A549 (cell line): Measurements from ENCODE around the gene RIPOR1. TPM values are rescaled to one million over a fixed set of nuclear protein-coding genes. Genes with fewer than 3 reads are reported as not detected.

Experiments
- ATAC-seq, 2 experiments: fragments of 200-7000 bp in 1 of 2; fragments of >200 bp in 1 of 2; cut with Nextera tagmentation in 1 of 2; cut with Tn5 transposase in 1 of 2; 3 replicates each; pipeline versions ENCODE4 v1.8.0 to v1.9.1; 2018 to 2020; ENCODE audit warnings: mild to moderate bottlenecking in 1 of 2, moderate library complexity in 1 of 2
- CTCF ChIA-PET: fragments of 300-600 bp; sonication (Branson Sonifier 250); formaldehyde crosslinking; extraction: SDS; loops from one replicate; lab custom pipeline; 2021; ENCODE audit warnings: antibody characterized with exemption, inconsistent platforms; lab: Yijun Ruan, JAX
- POLR2A ChIA-PET: fragments of 350-600 bp; formaldehyde crosslinking; extraction: SDS; loops from one replicate; lab custom pipeline; 2021; ENCODE audit warnings: antibody characterized with exemption, inconsistent platforms; lab: Yijun Ruan, JAX
- DNase-seq, 2 experiments: peaks; one replicate each; pipeline versions ENCODE4 v3.0.0 to v3.0.0-alpha.2; 2011 to 2016; ENCODE audit warnings: low read depth in 1 of 2, low spot score in 1 of 2
- FAIRE-seq: peaks from 2 replicates; lab custom pipeline; 2011; peaks lifted over from hg19 to GRCh38; lab: Jason Lieb, UNC
- H3K27ac ChIP-seq, 2 experiments: fragments of >200 bp; sonication (Bioruptor Twin); formaldehyde crosslinking; 3 replicates each; pipeline ENCODE4 v1.5.1; 2016 to 2017
- H3K4me1 ChIP-seq: fragments of >200 bp; sonication (Bioruptor Twin); formaldehyde crosslinking; 3 replicates; pipeline ENCODE4 v1.6.1; 2016
- H3K4me2 ChIP-seq: fragments of >200 bp; sonication (Bioruptor Twin); formaldehyde crosslinking; 3 replicates; pipeline ENCODE4 v1.6.1; 2016
- H3K4me3 ChIP-seq: fragments of >200 bp; sonication (Bioruptor Twin); formaldehyde crosslinking; 3 replicates; pipeline ENCODE4 v1.5.1; 2016
- H3K9me3 ChIP-seq: fragments of >200 bp; sonication (Bioruptor Twin); formaldehyde crosslinking; 3 replicates; pipeline ENCODE4 v1.6.1; 2016
- BCL3 ChIP-seq: fragments of >200 bp; sonication (Bioruptor Twin); formaldehyde crosslinking; IDR thresholded peaks from 3 replicates; pipeline ENCODE4 v1.6.1; 2016
- CBX2 ChIP-seq: fragments of 200-600 bp; sonication (generic); IDR thresholded peaks from 2 replicates; pipeline ENCODE4 v1.6.1; 2016; ENCODE audit warnings: low read depth, mild to moderate bottlenecking, borderline replicate concordance
- CBX8 ChIP-seq: fragments of 200-600 bp; sonication (generic); IDR thresholded peaks from 2 replicates; pipeline ENCODE4 v1.6.1; 2016
- CHD4 ChIP-seq: fragments of 200-600 bp; sonication (generic); IDR thresholded peaks from 2 replicates; pipeline ENCODE4 v1.6.1; 2016; ENCODE audit warnings: antibody characterized with exemption, mild to moderate bottlenecking, borderline replicate concordance
- EHF ChIP-seq: fragments of 250-450 bp; sonication (Bioruptor Pico); IDR thresholded peaks from 2 replicates; pipeline ENCODE4 v1.5.0; 2020; ENCODE audit warnings: mild to moderate bottlenecking
- EP300 ChIP-seq, 2 experiments: fragments of >200 bp; sonication (Bioruptor Twin); formaldehyde crosslinking; IDR thresholded peaks; 2 replicates in 1 of 2; 3 replicates in 1 of 2; pipeline ENCODE4 v1.6.1; 2016 to 2017
- ESRRA ChIP-seq: fragments of 150-350 bp; IDR thresholded peaks from 2 replicates; pipeline ENCODE4 v1.6.1; 2014; ENCODE audit warnings: mild to moderate bottlenecking, low read length, borderline replicate concordance
- HES2 ChIP-seq: fragments of >200 bp; sonication (Bioruptor Twin); formaldehyde crosslinking; IDR thresholded peaks from 2 replicates; pipeline ENCODE4 v1.6.1; 2016
- HOXA7 ChIP-seq: fragments of 250-450 bp; sonication (Bioruptor Pico); IDR thresholded peaks from 2 replicates; pipeline ENCODE4 v1.5.0; 2020; ENCODE audit warnings: mild to moderate bottlenecking, moderate library complexity
- JUN ChIP-seq, 2 experiments: fragments of >200 bp; sonication (Bioruptor Twin); formaldehyde crosslinking; IDR thresholded peaks; 2 replicates in 1 of 2; 3 replicates in 1 of 2; pipeline ENCODE4 v1.6.1; 2016 to 2017
- KDM1A ChIP-seq: fragments of 200-600 bp; sonication (generic); IDR thresholded peaks from 2 replicates; pipeline ENCODE4 v1.6.1; 2016; ENCODE audit warnings: low read depth, mild to moderate bottlenecking
- KDM5A ChIP-seq: fragments of 200-600 bp; sonication (generic); IDR thresholded peaks from 2 replicates; pipeline ENCODE4 v1.6.1; 2016; ENCODE audit warnings: antibody characterized with exemption, mild to moderate bottlenecking
- NFE2L2 ChIP-seq: fragments of 150-350 bp; conservative IDR thresholded peaks from 2 replicates; pipeline ENCODE4 v1.6.1; 2014; ENCODE audit warnings: low read length
- NPAS2 ChIP-seq: fragments of 250-450 bp; sonication (Bioruptor Pico); IDR thresholded peaks from 2 replicates; pipeline ENCODE4 v1.8.0; 2022; ENCODE audit warnings: mild to moderate bottlenecking, moderate library complexity, borderline replicate concordance
- RNF2 ChIP-seq: fragments of 200-600 bp; sonication (generic); IDR thresholded peaks from 2 replicates; pipeline ENCODE4 v1.6.1; 2016; ENCODE audit warnings: low read depth, mild to moderate bottlenecking, antibody characterized with exemption, moderate library complexity, borderline replicate concordance
- SMC3 ChIP-seq: fragments of >200 bp; sonication (Bioruptor Twin); formaldehyde crosslinking; IDR thresholded peaks from 3 replicates; pipeline ENCODE4 v1.6.1; 2018; ENCODE audit warnings: inconsistent platforms
- ZC3H11A ChIP-seq: fragments of 450-650 bp; IDR thresholded peaks from 2 replicates; pipeline ENCODE4 v1.6.1; 2014; ENCODE audit warnings: antibody characterized with exemption, mild to moderate bottlenecking
- ZFP36 ChIP-seq: fragments of 450-650 bp; IDR thresholded peaks from 2 replicates; pipeline ENCODE4 v1.6.1; 2014; ENCODE audit warnings: borderline replicate concordance; ENCODE audit not compliant: partially characterized antibody
- ZSCAN20 ChIP-seq: fragments of 250-450 bp; sonication (Bioruptor Pico); IDR thresholded peaks from 2 replicates; pipeline ENCODE4 v1.8.0; 2022; ENCODE audit warnings: mild to moderate bottlenecking, moderate library complexity
- WGBS: methylation state at CpG from one replicate; pipeline ENCODE4 v1.1.6; 2017; ENCODE audit errors: missing lambda C conversion rate; 5-methylcytosine and 5-hydroxymethylcytosine counted together
- polyA plus RNA-seq, 4 experiments: library from polyadenylated mRNA; depleted of rRNA in 3 of 4; stranded (reverse); fragments of >200 nt; fragmentation: RNase III in 1 of 4; extraction: RNeasy Plus Mini Kit Qiagen cat#74134 plus additional on column Dnase treatment in 1 of 4; gene quantifications; 2 replicates in 3 of 4; 3 replicates in 1 of 4; pipeline ENCODE4 v1.2.3, GENCODE V29; 2011 to 2017
- TF ChIP-seq, protein P1 (sequence below): fragments of >200 bp; sonication (Bioruptor Twin); formaldehyde crosslinking; IDR thresholded peaks from 3 replicates; pipeline ENCODE4 v1.5.1; 2016
- TF ChIP-seq, protein P2 (sequence below): IDR thresholded peaks from 2 replicates; pipeline ENCODE4 v1.6.1; 2012; ENCODE audit warnings: low read depth, borderline replicate concordance
- TF ChIP-seq, protein P3 (sequence below): fragments of 200-600 bp; sonication (generic); IDR thresholded peaks from 2 replicates; pipeline ENCODE4 v1.6.1; 2016; ENCODE audit warnings: antibody characterized with exemption, mild to moderate bottlenecking, moderate library complexity
- TF ChIP-seq, protein P4 (sequence below): IDR thresholded peaks from 2 replicates; pipeline ENCODE4 v1.6.1; 2012

RIPOR1 gene
- polyA plus RNA-seq, 2 of the 4 experiments (the other 2 are of a cell fraction): 7.2 to 23.0 TPM

DNA sequence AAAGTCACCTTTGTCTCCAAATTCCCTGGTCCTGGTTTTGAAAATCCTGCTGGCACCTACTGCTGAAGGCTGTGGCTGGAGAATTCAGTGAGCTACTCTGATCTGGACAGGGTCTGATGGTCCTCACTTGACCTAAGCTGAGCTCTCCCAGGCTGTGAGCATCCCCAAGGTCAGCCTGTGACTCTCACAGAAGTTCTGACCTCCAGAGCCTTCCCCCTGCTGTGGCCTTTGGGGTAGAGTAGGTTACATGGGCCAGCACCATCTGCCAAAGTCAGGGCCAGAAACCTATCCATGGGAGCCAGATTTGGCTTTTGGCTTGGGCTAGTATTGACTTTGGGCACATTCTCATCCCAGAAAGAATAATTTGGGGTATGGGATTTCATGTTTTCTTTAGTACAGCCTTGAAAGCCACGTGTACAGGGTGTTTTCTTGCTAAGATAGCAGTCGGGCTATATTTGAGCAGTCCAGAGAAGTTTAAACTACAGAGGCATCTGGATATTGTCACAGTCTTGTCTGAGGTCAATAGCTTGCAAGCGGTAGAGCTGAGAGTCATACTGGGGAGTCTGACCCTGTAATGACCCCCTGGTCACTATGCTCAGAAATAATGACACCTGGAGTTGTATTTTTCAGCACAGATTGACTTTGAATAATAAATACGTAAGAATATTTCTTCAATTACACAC, 39.1 kb upstream of the RIPOR1 start (continued):
- TF ChIP-seq BCL3: no peak
- no peak for TF ChIP-seq EHF (CRISPR knock-in tag)
- TF ChIP-seq NFE2L2: no peak
- no peak for TF ChIP-seq EP300 (IDR thresholded peaks at IDR 0.05)

GRCh38 chr16:67490335-67491096, 38.1 kb upstream of the RIPOR1 start:
- ChIA-PET CTCF (interaction anchor here (0.6 to 14.6 kb wide), 12 partner anchors 7 to 474 kb away, joined by 3 to 278 read pairs (median 4); partner anchors contain the start of genes AGRP and ATP6V0D1), POLR2A (no interaction called here)
- H3K4me2 ChIP-seq: no peak overlapping the region
- no peak overlapping the region for H3K27ac ChIP-seq
- no peak overlapping the region for H3K4me3 ChIP-seq
- DNase-seq (no peak), ATAC-seq (no peak)
- no peaks in the 10 kb centered on the region for H3K9me3 ChIP-seq
- 84% methylated on average over 8 of the region's 8 CpGs for WGBS
- TF ChIP-seq ZSCAN20 (no peak), NPAS2 (no peak), CBX8 (no peak), JUN (IDR thresholded peaks at IDR 0.05) (no peak)
- TF ChIP-seq, protein P1, sequence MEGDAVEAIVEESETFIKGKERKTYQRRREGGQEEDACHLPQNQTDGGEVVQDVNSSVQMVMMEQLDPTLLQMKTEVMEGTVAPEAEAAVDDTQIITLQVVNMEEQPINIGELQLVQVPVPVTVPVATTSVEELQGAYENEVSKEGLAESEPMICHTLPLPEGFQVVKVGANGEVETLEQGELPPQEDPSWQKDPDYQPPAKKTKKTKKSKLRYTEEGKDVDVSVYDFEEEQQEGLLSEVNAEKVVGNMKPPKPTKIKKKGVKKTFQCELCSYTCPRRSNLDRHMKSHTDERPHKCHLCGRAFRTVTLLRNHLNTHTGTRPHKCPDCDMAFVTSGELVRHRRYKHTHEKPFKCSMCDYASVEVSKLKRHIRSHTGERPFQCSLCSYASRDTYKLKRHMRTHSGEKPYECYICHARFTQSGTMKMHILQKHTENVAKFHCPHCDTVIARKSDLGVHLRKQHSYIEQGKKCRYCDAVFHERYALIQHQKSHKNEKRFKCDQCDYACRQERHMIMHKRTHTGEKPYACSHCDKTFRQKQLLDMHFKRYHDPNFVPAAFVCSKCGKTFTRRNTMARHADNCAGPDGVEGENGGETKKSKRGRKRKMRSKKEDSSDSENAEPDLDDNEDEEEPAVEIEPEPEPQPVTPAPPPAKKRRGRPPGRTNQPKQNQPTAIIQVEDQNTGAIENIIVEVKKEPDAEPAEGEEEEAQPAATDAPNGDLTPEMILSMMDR: no peak
- TF ChIP-seq, protein P2, sequence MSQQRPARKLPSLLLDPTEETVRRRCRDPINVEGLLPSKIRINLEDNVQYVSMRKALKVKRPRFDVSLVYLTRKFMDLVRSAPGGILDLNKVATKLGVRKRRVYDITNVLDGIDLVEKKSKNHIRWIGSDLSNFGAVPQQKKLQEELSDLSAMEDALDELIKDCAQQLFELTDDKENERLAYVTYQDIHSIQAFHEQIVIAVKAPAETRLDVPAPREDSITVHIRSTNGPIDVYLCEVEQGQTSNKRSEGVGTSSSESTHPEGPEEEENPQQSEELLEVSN: no peak
- TF ChIP-seq, all 56 proteins: peak for 0
- FAIRE-seq: no peak
- no peaks in the 10 kb centered on the region for H3K4me1 ChIP-seq

DNA sequence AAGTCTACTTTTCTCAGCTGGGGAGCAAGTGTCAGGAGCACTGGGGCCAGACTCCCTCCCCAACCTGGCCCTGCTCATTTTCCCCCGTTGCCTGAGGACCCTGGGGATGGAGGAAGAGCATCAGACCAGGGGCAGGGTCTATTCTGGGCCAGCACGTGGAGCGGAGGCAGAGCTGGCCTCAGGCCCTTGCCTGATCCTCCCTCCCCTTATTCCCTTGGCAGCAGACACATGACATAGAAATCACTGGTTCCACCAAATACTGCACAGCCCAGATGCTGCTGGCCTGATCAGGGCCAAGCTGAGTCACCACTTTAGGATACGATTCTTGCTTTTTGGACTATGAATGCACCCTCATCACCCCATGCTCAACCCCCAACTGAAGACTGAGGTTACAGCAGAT, 29.5 kb upstream of the RIPOR1 start:
- Histone ChIP-seq H3K27ac (no peak overlapping the region), H3K4me1 (peaks cover under 1% of the 10 kb centered on the region; the same call in 1 of the 3 replicates), H3K4me2 (no peak overlapping the region), H3K9me3 (no peaks in the 10 kb centered on the region), H3K4me3 (no peak overlapping the region)
- no peak for DNase-seq
- CTCF ChIA-PET: interaction anchor here (1.2 to 14.6 kb wide), 5 partner anchors 10 to 168 kb away, joined by 3 to 278 read pairs (median 16); partner anchors contain the start of gene C16orf86
- 78% methylated on average over 4 of the region's 4 CpGs for WGBS
- POLR2A ChIA-PET: no interaction called here
- FAIRE-seq: no peak
- TF ChIP-seq NPAS2: no peak
- no peak for TF ChIP-seq KDM5A
- TF ChIP-seq HES2: no peak
- TF ChIP-seq, protein P3, sequence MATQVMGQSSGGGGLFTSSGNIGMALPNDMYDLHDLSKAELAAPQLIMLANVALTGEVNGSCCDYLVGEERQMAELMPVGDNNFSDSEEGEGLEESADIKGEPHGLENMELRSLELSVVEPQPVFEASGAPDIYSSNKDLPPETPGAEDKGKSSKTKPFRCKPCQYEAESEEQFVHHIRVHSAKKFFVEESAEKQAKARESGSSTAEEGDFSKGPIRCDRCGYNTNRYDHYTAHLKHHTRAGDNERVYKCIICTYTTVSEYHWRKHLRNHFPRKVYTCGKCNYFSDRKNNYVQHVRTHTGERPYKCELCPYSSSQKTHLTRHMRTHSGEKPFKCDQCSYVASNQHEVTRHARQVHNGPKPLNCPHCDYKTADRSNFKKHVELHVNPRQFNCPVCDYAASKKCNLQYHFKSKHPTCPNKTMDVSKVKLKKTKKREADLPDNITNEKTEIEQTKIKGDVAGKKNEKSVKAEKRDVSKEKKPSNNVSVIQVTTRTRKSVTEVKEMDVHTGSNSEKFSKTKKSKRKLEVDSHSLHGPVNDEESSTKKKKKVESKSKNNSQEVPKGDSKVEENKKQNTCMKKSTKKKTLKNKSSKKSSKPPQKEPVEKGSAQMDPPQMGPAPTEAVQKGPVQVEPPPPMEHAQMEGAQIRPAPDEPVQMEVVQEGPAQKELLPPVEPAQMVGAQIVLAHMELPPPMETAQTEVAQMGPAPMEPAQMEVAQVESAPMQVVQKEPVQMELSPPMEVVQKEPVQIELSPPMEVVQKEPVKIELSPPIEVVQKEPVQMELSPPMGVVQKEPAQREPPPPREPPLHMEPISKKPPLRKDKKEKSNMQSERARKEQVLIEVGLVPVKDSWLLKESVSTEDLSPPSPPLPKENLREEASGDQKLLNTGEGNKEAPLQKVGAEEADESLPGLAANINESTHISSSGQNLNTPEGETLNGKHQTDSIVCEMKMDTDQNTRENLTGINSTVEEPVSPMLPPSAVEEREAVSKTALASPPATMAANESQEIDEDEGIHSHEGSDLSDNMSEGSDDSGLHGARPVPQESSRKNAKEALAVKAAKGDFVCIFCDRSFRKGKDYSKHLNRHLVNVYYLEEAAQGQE: no peak
- TF ChIP-seq HOXA7 (CRISPR knock-in tag): no peak
- TF ChIP-seq, protein P4, sequence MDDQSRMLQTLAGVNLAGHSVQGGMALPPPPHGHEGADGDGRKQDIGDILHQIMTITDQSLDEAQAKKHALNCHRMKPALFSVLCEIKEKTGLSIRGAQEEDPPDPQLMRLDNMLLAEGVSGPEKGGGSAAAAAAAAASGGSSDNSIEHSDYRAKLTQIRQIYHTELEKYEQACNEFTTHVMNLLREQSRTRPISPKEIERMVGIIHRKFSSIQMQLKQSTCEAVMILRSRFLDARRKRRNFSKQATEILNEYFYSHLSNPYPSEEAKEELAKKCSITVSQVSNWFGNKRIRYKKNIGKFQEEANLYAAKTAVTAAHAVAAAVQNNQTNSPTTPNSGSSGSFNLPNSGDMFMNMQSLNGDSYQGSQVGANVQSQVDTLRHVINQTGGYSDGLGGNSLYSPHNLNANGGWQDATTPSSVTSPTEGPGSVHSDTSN: no peak
- TF ChIP-seq KDM1A: no peak
- TF ChIP-seq EP300 (IDR thresholded peaks at IDR 0.05): no peak
- TF ChIP-seq ZFP36: no peak
- TF ChIP-seq CHD4: no peak
- TF ChIP-seq ZC3H11A: no peak
- TF ChIP-seq ESRRA: no peak
- TF ChIP-seq RNF2: no peak
- TF ChIP-seq CBX2: no peak
- no peak for TF ChIP-seq SMC3
- no peak for ATAC-seq
